NCI-H524 treated with DMSO at 0.1 percent for 48 hours (cell line): Measurements from ENCODE around the gene BCL11A.

Experiments used
- DNase-seq: peaks from one replicate; lab custom pipeline; 2025; lab: John Stamatoyannopoulos, UW

Gene BCL11A

DNA sequence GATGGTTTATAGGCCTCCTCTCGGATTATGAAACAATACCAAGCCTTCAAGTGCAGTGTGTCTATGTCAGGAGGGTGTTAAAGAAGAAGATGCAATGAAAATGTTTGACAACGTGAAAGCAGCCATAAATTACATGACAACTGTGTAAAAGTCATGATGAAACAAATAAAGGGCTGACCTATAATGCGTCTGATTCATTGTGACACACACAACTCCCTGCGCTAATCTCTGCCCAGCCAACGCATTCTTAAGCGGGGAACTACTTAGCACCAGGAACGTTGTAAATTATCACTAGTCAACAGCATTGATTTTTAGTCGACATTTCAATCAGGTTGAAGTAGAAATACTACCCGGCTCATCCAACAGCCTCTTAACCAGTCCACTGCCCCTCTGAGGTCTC lies 26.8 kb downstream of the BCL11A start:
- no peak for DNase-seq

DNA sequence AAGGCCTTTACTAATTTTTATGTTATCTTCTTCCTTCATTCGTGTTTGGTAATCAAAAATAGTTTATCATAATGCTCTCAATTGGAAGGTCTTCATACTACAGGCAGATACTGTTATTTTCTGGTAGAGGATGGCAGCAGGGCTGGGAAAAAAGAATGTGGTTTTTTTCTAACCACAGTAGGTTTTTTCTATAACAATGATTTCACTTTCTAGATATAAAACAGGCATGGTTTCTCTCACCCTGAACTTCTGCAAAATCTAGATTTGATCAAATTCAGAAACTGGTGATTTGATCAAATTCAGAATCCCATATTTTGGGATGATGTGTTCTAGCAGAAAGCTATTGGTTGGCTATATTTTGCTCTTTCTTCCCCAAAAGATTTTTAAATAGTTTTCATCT lies 27.6 kb downstream of the BCL11A start:
- DNase-seq = no peak

DNA sequence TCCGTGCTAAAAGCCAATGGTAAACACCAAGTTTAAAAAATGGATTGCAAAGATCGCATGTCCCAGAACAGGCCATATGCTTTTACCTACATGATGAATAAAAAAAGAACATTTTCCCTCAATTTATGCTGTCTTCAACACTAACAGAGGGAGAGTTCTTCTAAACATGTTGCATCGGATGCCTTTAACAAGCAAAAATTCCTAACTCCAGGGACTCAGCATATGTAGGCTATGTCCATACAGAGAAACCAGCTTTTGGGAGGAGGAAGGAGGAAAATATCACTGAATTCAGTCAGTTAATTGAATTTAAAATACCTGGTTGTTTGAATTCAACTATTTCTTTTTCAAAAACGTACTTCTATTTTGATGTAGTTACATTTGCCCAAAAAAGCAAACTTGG lies 28.6 kb downstream of the BCL11A start:
- DNase-seq = no peak

DNA sequence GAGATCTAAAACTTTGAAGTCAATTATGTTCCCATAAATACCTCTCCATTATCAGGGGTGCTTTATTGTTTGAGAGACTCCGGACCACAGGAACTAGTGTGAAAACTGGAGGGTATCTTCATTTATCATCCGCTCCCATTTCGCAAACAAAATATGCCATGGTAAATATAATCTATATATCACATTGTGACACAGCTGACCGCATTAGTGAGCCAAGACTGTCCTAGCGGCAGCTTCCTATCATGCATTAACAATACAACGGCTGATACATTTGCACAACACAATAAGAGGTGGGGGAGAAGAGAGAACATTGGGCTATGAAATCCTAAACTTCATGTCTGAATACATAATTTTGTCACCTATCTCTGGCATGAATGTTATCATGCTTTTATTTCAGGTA lies 29.5 kb downstream of the BCL11A start:
- DNase-seq = no peak

DNA sequence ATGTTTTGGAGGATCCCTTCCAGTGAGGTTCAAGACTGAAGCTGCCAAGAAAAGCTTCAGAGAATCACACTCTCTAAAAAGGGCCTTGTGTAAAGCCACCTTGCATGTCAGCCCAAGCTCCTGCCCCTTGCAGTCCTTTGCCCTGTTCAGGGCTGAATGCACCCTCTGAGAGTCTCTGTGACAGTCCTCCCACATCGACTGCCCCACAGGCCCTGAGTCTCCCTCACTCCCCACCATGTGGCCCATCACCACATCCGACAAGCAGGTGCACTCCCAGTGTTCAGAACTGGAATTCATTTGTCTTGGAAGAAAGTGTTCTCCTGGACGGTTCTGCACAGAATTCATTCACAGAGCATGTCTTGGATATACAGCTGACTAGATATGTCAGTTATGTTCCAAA lies 31.0 kb downstream of the BCL11A start:
- no peak for DNase-seq

DNA sequence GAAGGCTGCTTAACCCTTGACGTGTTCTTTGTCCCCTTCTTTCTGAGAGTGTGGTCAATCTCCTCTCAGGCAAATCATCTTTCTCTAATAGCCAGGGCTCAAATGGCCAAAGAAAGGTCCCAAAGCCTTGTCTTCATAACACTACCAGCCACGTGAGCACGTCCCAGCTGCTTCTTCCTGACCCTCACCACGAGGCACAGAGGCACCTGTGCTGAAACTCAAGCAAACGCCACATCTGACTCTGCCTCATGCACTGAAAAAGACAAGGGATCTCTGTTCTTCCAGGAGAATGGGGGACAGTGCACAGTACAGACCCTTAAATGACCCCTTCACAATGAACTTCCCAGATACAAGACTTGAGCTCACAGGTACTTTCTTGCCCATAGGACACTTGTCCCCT lies 31.8 kb downstream of the BCL11A start:
- DNase-seq = no peak

DNA sequence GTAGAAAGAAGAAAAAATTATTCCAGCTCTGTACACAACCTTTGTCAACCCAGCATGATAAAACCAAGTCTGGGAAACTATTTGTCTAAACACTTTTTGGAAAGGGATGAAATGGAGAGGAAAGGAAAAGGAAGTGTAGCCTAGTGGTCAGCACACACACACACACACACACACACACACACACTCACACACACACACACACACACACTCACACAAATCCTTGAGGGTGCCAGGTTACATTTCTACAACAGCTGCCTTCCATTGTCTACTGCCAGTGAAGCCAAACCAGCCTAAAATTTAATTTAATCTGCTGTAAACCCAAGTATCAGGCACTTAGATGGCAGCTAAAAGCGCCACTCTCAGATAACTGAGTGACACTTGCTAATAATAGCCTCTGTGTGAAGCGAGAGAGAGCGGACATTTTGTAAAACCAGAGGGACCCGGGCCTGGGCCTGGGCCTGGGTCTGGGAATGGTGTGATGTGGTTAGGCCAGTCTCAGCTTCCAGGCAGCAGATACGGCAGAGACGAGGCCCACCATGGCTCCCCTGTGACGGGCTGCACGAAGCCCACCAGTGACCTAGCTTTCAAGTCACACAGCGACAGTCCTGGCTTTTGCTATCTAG lies 32.4 kb downstream of the BCL11A start:
- no peak for DNase-seq

DNA sequence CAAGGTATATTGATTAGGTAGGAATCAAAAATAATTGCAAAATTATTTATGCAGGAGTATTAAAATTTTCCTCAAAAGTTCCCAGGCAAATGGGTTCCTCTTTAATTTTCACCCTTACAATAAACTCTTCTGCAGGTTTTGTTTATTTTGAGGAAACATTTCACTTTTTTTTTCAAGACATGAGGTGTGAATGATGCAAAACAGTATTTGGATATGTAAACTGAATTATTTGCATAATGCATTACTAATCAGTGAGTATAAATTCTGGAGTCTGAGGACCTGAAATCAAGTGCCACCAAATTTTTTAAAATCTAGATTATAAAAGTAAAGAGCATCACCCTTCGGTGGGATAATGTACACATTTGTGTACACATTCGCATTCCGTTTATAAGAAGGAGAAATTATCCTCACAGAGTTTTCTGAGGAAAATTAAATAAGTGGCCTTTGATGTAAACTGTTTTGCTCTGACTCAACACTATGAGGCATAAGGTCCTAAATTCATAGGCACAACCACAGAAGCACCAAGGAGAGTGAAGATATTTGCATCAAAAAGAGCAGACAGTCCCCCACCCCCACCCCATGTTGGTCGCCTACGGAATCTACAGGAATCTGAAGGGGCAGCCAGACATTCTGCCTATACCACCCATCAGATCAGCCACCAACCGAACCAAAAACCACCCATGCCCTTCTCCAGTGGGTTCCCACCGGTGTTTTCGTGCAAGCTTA lies 33.1 kb downstream of the BCL11A start:
- no peak for DNase-seq

DNA sequence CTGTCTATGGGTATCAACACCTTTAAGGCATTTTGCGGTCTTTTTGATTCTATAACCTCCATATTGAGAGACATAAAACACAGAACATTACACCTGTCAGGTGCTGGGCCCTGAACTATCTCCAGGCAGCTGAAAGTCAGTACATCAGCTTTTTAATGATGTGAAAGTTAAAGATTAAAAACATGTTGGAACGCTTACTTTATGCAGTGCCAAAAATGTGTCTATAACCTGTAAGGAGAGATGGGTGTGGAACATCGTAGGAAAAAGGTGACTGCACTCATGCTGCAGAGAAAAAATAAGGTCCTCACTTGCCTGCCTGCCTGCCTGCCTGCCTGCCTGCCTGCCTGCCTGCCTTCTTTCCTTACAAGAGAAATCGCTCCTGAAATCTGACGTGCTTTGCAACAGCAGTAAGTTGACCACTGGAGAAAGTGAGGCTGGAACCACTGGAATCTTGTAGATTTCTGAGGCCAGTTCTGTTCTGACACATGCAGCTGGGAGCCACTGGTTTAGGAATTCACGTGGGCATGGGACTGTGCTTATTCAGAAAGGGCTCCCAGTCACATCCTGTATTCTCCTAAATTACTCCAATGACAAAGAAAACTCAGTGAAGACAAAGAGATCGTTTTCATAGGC lies 34.1 kb downstream of the BCL11A start:
- no peak for DNase-seq

DNA sequence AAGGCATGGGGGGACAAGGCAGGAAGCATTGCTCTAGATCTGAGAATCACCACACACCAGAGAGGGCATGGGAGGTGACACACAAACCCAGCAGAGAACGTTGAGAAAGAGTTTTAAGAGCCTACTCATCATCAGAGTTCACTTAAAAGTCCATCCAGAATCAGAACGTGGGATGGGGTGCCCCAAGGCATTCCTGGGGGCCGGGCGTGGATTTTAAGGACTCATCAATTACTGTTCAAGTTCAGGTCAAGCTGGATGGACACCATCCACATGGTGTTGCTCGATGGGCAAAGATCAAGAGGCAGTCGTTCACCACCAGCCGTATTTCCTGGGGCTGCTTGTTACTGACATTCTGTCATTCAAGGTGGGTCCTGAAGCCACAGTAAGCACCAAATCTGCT lies 34.9 kb downstream of the BCL11A start:
- no peak for DNase-seq

DNA sequence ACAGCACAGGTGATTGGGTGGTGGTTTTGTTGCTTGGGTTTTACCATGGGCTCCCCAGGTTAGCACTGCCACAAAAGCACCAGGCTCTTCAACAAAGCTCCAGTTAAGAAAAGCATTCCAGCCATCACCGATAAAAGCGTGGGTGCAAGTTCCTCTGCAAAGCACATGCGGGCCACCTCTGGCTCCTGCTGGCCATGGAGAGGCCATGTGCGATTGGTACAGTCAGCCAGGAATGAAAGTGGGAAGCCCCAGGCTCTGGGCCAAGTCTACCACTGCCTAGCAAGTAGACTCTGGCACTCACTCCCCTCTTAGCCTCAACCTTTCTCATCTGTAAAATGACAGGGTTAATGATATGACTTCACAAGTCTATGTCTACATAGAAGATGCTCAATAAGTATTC lies 36.0 kb downstream of the BCL11A start:
- DNase-seq = no peak

DNA sequence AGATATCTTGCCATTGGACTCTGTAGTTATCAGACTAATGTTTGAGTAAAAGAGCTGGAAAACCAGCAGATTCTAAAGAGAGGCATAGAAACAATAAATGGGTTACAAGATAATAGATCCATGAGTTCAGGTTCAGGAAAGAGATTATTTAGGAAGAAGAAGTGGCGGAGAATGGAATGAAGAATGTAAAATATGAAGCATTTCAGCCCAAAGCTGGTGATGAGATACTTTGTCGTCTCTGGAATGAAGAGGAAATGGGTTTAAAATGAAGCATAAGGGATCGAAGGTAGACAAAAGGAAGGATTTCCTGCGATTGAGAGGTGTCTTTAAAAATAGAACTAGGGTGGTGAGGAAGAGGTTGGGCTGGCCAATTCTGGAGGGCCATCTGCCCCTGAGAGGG lies 36.6 kb downstream of the BCL11A start:
- no peak for DNase-seq

DNA sequence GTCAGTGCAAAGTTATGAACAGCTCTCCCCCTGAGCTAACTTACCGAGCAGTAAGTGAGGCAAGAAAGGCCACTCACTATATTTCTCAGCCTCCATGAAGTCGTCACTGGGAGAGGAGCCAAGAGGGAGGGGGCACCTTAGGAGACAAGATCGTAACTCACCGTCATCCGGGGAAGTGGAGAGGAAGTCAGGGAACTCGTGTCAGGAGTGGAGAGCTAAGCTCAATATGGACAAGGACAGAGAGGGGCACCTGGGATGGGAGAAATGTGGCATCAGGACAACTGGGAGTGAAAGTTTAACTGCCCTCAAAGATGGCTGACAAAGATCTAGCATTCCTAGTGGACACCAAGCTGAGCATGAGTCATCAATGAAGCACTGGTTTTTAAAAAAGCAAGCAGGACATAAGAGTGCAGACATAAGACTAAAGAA lies 37.1 kb downstream of the BCL11A start:
- no peak for DNase-seq

DNA sequence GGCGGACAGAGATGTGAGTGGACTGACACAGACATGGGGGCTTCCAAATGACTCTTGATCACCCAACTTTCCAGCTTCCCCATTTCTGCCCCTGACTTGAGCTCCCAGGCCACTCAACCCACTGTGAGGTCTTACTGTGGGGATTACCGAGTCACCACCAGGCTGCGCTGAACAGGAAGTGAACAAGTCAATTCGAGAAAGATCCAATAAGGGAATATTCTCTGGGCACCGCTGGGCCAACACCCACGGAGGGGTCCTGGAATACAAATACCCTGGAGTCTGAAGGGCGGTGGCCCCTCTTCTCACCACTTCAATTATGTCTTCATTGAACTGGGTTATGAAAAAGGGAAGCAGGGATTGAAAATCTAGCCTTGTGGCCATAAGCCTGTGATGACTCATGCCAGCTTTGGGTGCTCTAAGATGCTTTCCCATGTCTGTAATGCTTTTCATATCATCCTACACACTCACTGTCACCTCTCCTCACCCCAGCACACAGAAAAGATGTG lies 37.7 kb downstream of the BCL11A start:
- no peak for DNase-seq

DNA sequence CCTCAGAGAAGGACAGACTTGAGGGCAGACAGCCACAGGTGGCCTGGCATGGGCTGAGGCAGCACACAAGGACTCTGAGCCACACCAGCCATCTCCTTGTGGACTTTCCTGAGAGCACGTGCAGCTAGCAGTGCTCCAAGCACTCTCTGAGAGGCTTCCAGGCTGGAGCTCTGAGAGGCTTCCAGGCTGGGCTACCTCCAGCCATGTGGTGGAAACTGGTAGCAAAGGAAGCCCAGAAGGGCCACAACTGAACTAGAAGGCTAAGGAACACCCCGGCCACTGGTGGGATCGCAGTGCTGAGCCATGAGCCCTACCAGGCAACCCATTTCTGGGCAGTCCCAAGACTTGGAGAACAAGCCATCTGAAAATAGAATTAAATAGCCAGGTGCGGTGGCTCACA lies 39.5 kb downstream of the BCL11A start:
- no peak for DNase-seq

DNA sequence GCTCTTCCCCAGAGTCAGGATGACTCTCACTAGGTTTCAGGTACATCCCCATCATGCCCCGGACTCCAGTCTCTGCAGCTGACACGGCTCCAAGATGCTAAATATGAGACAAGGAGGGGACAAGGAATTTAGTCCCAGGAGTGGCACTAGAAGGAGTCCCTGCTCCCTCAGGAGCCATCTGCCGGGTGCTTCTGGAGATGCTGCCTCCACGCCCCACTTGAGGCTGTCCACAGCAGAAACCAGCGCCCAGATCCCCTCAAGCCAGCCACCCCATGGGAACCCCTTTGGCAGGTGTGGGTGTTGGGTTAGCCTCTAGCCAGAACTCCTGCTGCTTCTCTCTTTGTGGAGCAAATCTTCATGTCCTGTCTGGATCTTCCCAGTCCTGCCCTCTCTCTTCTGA lies 40.3 kb downstream of the BCL11A start:
- DNase-seq = no peak

DNA sequence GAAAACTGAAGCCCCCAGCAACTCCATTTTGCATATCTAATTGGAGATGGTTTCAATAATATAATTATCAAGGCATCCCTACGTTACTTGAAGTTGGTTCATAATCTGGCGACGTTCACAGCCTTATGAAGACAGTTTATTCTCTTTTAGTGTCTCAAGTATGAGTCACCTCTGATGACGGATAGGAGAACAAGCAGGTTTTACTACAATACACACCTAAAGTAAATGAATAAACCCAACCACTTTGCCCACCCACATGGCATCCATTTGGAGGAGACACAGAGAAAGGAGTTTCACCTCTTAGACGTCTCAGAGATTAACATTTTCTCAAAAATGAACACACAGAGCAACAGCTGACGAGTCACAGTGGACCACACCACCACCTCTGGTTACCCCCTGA lies 40.8 kb downstream of the BCL11A start:
- DNase-seq = no peak

DNA sequence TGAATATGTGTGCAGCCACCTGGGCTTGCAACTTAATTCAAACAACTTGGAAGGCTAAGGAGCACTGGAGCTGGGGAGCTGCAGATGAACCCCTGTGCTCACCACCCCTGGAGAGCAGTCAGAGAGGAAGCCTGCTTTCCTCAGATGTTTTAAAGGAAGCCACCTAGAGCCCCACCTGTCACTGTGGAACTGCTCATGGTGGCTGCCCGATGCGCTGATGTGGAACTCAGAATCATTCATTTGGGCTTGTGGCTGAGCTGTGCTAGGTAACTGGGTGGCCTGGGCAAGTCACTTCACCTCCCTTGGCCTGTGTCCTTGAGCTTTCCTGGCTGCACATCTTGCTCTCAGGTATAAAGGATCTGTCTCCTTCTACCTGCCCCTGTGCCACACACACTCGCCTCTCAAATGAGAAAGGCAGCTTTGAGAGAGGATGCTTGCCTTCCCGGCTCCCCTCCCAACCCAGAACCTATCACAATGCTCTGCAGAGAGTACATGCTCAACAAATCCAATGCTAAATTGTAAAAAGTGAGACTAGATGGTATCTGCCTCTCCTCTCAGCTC lies 41.3 kb downstream of the BCL11A start:
- DNase-seq = no peak

DNA sequence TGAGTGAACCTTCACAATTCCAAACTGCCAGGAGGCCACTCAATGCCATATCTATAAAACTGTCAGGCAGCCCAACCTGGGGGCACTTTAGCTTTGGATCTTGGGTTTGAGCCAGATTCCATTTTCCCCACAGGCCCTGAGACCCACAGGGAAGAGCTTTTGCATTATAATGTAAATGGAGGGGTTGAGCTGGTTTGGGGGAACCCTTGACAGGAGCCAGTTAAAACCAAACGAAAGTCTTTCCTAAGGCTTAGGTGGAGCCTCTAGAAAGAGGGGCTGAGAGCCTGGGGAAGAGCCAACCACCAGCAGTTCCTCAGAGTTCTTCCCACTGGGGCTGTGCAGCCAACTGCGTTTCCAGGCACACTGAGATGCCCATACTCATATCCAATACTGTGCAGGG lies 42.7 kb downstream of the BCL11A start:
- DNase-seq = no peak

DNA sequence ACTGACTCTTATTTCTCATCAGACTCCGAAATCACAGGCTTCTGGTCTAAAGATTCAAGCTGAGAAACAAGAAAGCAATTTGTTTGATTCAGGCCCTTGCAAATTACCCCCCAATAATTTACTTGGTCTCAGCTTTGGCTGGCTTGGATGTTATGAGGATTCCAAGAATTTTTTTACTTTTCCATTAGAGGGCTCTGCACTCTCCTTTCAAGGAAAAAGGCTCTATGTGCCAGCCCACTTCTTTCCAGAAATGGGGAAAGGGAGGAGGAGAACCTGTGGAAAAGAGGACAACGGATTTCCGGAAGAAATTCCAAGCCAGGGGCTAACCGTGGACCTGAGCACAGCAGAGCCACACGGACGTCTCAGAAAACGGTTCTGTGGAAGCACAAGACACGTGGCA lies 44.4 kb downstream of the BCL11A start:
- DNase-seq = no peak

DNA sequence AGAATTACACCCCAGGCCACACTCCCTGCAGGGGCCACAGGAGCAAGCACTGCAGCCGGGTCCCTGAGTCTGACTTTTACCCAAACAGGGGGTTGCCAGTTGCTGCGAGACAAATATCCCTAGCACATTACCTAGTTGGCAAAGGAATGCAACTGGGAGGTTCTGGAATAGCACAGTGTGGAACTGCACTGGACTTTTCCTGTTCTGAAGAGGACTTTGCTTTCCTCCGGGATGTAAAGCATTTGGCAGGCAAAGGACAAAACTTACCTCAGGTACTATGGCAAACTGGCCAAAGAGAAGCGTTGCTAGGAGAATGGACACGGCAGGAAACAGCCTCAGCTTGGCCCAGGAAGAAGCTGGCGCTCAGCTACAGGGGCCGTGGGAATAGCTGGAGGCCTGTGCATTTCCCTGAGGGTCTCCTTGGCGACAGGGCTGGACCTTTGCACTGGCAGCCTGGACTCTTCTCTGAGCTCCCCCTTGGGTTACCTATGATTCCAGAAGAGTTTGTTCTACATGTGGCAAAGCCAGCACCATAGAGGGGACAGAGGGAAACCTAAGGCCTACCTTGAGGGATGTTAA lies 45.0 kb downstream of the BCL11A start:
- DNase-seq = no peak

DNA sequence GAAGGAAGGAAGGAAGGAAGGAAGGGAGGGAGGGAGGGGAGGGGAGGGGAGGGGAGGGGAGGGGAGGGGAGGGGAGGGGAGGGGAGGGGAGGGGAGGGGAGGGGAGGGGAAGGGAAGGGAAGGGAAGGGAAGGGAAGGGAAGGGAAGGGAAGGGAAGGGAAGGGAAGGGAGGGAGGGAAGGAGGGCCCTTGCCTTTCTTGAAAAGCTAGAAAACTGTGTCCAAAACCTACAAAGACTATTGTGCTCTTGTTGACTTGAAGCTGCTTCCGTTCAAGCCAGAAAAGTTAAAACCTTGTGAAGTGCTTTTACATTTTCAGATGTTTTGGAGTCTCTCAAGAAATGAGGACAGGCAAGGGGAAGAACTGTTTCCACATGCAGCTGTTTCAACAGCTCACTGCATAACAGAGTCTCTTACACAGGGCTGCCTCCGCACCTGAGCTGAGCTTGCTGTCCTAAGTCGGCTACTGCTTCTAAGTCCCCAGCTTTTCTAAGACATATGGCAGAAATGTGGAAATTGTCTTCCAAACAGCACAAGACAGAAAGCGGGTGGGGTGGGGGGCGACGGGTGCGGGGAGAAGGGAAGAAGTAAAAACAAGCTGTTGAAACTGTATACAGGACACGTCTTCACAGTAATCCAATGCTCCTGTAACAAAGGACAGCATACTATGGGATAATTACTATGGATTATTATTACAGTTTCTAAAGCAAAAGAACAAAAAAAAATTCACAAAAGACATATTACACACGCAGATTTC lies 46.1 kb downstream of the BCL11A start:
- DNase-seq = no peak
